Measurements from ENCODE around the gene MISP.

- TF ChIP-seq CTCF (IDR thresholded peaks at IDR 0.05; ENCODE audit: control extremely low read depth in 1 of 3, insufficient read depth in 1 of 3, low read depth in 1 of 3, low read length in 3 of 3) (no peak), CHD2 (IDR thresholded peaks at IDR 0.05; ENCODE audit: low read length) (no peak), CEBPB (IDR thresholded peaks at IDR 0.05; ENCODE audit: low read depth, low read length) (no peak), TAF1 (IDR thresholded peaks at IDR 0.05; ENCODE audit: low read depth, low read length) (no peak), ATF2 (IDR thresholded peaks at IDR 0.05; ENCODE audit: low read length) (no peak), ATF3 (IDR thresholded peaks at IDR 0.05; ENCODE audit: insufficient read depth, low read depth, low read length) (no peak), EZH2 (IDR thresholded peaks at IDR 0.05; ENCODE audit: low read depth, low read length, severe bottlenecking) (no peak)
These were observed 46.5 kb upstream of the MISP start for GRCh38 chr19:704447-704741.
